ENCODE measurements around the gene MED29.

MED29 gene

GRCh38 chr19:39399668-39400050 lies 8.5 kb downstream of the MED29 start:
- FAIRE-seq: no peak

GRCh38 chr19:39400061-39400460 lies 8.9 kb downstream of the MED29 start:
- FAIRE-seq: no peak

DNA sequence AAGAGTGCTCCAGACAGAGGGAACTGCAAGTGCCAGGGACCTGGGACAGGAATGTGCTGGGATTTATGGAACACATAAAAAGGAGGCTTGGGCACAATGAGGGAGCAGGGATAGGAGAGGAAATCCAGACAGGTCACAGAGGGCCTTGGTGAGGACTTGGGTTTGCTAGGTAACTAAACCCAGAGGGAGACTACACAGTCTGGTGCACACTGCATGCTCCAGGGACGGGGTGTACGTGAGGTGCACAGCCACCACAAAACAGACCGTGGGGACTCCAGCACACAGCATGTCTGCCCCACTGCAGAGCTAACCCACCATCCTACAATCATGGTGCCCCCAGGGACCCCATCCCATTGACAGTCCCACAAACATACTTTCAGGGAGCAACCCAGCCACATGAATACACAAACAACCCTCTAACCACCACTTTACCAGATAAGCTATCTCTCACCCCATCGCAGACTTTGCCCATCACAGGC lies 9.9 kb downstream of the MED29 start:
- no peak for FAIRE-seq

GRCh38 chr19:39401549-39402345 lies 10.6 kb downstream of the MED29 start:
- FAIRE-seq: no peak

DNA sequence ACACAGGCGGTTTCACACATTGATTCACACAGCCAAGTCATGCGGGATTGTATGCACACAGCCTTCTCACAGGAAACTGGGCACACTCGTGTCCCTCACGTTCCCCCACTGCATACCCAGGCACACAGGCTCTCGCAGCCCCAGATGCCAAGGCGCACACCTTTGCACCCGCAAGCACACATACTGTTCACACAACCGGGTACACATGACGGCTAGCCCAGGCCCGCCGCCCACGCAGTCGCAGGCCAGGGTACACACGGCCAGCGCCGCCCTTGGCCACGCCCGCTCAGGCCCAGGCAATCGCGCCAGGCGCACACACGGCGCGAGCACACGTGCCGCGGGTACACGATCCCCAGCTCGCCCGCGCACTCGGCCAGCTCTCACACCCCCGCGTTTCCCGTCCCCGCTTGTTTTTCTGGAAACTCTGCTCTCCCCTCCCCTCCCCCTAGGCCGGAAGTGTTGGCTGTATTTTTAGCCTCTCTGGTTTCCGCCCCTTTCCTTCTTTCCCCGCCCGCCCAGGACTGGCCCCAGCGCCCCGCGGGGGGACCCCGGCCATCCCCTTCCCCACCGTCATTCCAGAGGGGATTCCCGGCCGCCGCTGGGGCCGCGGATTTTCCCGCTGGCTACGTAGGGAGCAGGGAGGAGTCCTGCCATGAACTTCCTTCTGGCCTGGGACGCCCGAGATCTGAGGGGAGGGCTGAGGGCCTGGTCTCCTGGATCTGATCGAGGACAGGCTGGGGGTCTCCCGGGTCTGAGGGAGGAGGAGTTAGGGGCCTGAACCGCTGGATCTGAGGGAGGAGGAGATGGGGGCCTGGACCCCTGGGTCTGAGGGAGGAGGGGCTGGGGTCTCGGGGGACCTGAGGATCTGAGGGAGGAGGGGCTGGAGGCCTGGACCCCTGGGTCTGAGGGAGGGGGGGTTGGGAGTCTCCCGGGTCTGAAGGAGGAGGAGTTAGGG lies 11.4 kb downstream of the MED29 start:
- FAIRE-seq: no peak

GRCh38 chr19:39403331-39404312 lies 12.4 kb downstream of the MED29 start:
- no peak for FAIRE-seq

DNA sequence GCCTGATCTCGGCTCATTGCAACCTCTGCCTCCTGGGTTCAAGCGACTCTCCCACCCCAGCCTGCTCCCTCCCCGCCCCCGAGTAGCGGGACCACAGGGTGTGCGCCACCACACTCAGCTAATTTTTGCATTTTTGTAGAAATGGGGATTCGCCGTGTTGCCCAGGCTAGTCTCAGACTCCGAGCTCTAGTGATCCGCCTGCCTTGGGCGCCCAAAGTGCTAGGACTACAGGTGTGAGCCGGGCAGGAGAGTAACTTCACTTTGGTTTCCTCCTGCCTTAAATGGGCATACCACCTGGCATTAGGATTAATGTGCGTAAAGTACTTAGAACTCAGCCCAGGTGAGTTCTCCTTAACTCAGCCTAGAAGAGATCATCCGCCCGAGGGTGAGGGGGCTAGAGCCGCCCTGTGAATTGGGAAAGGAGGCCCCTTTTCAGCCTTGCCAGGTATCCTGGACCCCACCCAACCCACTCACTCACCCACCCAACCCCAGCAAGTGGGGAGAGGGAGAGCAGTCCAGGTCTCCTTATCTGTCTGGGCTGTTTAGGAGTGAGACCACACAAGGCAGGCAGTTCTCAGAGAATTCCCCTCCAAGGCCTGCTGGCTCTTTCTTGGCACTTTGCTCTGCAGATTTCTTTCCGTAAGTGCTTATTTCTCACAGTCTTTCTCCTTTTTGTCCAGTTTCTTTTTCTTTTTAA lies 14.2 kb downstream of the MED29 start:
- FAIRE-seq: no peak

DNA sequence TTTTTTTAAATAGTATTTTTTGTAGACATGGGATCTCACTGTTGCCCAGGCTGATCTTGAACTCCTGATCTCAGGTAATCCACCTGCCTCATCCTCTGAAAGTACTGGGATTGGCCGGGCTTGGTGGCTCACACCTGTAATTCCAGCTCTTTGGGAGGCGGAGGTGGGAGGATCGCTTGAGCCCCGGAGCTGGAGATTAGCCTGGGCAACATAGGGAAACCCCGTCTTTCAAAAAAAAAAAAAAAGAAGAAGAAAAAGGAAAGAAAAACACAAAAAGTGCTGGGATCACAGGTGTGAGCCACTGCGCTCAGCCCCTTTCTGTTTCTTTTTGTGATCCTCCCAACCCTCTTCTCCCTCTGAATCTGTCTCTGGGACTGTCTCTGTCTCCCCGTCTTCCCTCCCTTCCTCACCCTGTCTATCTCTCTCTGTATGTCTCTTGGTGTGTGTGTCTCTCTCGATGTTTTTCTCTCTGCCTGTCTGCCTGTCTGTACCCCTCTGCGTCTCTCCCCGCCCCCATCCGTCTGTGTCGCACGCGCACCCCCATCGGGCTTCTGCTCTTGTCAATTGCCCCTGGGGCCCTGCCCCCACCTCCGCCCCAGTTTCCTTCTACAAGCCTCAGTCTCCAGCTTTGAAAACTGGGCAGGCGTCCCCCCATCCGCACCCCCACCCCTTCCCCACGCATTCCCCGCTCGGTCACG lies 14.9 kb downstream of the MED29 start:
- FAIRE-seq: no peak

- FAIRE-seq: no peak
Observed at GRCh38 chr19:39406656-39407409, 15.7 kb downstream of the MED29 start, which contains the start of gene ZFP36. Gene ZFP36 (plus strand): TSS chr19:39406847. CDS start chr19:39406905, 58 bp downstream.

GRCh38 chr19:39407410-39407659 lies 16.2 kb downstream of the MED29 start:
- no peak for FAIRE-seq

- no peak for FAIRE-seq
Observed at GRCh38 chr19:39407660-39408391, 16.6 kb downstream of the MED29 start.

DNA sequence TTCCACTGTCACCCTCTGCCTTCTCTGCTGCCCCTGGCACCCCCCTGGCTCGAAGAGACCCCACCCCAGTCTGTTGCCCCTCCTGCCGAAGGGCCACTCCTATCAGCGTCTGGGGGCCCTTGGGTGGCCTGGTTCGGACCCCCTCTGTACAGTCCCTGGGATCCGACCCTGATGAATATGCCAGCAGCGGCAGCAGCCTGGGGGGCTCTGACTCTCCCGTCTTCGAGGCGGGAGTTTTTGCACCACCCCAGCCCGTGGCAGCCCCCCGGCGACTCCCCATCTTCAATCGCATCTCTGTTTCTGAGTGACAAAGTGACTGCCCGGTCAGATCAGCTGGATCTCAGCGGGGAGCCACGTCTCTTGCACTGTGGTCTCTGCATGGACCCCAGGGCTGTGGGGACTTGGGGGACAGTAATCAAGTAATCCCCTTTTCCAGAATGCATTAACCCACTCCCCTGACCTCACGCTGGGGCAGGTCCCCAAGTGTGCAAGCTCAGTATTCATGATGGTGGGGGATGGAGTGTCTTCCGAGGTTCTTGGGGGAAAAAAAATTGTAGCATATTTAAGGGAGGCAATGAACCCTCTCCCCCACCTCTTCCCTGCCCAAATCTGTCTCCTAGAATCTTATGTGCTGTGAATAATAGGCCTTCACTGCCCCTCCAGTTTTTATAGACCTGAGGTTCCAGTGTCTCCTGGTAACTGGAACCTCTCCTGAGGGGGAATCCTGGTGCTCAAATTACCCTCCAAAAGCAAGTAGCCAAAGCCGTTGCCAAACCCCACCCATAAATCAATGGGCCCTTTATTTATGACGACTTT lies 17.4 kb downstream of the MED29 start:
- FAIRE-seq: no peak

- FAIRE-seq: no peak
Observed at GRCh38 chr19:39409208-39410016, 18.2 kb downstream of the MED29 start.

DNA sequence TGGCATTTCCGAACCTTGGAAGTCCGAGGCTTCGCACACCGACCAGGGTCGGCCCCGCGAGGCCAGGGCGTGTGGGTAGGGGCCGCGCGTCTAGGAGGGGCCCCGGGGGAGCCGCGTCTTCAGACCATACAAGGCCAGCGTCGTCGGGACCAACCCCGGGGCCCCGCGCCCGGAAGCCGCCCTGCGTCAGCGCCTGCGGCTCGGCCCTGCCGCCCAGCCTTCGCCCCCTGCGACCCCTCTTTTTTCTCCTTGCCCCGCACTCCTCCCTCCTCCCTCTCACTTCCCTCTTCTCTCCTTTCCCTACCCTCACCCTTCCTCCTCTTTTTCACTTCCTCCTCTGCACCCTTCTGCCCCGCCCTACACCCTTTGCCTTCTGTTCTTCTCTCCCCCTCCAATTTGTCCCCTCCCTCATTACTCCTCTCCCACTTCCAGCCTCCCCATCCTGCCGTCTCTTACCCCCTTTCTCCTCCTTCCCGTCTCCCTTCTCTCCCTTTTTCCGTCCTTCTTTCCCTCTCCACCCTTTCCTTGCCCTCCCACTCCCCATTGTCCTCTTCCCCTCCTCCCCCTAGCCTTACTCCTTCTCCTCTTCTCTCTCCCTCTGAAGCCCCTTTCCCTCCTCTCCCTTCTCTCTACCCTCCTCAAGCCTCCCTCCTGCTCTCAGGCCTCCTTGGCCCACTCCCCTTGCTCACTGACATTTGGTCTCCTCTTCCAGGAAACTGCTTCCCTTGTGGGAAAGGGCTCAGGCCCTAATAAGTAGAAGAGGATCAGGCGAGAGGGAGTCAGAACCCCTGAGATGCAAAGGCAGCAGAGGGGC lies 19.0 kb downstream of the MED29 start:
- no peak for FAIRE-seq

- no peak for FAIRE-seq
Observed at GRCh38 chr19:39410831-39411080, 19.6 kb downstream of the MED29 start.

GRCh38 chr19:39411081-39411831 lies 20.1 kb downstream of the MED29 start:
- FAIRE-seq: no peak

- FAIRE-seq: no peak
Observed at GRCh38 chr19:39411832-39412099, 20.6 kb downstream of the MED29 start.

Data from TTC549 (cell line).